SIG-M5 treated with dmso at 0.1 percent for 504 hours (cell line): ENCODE results near the gene SMARCC2.
A peak's percentile ranks its signal among the peaks of the same experiment; 100 is the strongest.

Experiments
- DNase-seq: peaks from one replicate; lab custom pipeline; 2025; ENCODE audit not compliant: unreplicated experiment; lab: John Stamatoyannopoulos, UW

The SMARCC2 gene

DNA sequence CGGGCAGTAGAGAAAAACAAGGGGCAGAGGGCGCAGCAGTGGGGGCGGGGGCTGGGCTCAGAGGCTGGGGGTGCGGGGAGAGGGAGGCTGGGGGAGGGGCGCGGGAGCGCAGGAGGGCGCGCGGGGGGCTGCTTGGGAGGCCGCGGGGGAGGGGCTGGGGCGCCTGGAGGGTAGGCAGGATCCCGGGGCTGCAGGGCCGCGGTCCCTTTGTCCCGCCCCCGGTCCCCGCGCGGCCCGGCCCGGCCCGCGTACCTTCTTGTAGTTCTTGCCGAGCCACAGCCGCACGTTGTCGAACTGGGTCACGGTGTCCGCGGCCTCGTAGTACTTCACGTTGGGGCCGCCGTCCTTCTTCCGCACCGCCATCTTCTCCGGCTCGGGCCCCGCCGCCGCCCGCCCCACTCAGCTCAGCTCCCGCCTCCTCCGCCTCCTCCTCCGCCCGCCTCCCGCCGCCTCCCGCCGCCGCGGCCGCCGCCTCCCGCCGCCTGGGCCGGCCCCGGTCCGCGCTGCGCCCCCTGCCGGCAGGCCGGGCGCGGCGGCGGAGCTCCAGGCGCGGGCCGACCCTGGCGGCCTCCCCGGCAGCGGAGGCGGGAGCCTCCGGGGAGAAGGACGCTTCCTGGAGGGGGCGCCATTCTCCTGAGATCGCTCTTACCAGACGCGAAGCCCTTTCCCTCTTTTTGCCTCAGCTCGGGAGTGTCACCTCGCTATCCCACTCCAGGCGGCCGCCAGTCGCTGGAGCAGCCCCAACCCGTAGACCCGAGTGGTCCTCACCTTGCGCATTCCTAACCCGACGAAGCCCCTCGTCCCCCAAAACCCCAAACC lies at the start of gene SMARCC2:
TSS of gene SMARCC2 (minus strand) at position 385 of the 819 bp plus-strand sequence. CDS start at position 363, 22 bp downstream.
- DNase-seq: peak; percentile 85

DNA sequence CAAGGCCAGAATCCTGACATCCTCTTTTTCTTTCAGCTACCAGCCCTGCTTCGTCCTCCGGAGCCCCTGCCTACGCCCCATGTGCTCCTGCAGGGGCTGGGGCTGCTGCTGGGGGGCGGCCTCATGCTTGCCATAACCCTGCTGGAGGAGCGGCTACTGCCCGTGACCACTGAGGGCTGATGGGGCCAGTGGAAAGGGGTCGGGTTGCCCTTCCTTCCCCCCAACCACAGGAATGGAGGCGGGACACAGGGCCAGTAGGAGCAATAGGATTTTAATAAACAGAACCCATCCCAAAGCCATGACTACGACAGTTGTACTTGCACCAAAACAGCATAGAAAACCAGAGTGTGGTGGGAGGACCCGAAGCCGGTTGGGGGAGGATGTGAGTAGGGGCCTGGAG lies 48.3 kb upstream of the SMARCC2 start:
- no peak for DNase-seq

DNA sequence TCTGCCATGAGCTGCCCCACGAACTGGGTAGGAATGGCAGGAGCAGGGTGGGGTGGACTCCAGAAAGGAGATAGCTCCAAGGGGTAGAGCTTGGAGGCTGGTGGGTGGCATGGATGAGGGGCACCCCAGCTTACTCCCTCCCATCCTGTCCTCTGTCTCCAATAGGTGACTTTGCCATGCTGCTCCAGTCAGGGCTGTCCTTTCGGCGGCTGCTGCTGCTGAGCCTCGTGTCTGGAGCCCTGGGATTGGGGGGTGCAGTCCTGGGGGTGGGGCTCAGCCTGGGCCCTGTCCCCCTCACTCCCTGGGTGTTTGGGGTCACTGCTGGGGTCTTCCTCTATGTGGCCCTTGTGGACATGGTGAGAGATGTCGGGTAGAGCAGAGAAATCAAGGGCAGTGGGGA lies 47.7 kb upstream of the SMARCC2 start:
- DNase-seq: no peak

DNA sequence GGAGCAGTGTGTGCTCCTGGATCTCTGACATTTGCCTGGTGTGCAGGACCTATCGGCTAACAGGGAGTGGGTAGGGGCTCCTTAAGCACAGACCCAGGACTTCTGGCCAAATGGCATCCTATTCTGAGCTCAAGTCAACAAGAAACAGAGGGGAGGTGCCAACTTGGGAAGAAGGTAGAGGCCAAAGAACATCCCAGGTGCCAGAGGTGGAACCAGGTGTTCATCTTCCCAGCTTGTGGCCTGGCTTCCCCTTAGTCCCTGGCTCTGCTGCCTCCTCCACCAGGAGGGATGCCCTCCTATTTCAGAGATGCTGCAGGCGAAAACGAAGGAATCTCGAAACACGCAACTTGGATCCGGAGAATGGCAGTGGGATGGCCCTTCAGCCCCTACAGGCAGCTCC lies 46.8 kb upstream of the SMARCC2 start:
- no peak for DNase-seq

DNA sequence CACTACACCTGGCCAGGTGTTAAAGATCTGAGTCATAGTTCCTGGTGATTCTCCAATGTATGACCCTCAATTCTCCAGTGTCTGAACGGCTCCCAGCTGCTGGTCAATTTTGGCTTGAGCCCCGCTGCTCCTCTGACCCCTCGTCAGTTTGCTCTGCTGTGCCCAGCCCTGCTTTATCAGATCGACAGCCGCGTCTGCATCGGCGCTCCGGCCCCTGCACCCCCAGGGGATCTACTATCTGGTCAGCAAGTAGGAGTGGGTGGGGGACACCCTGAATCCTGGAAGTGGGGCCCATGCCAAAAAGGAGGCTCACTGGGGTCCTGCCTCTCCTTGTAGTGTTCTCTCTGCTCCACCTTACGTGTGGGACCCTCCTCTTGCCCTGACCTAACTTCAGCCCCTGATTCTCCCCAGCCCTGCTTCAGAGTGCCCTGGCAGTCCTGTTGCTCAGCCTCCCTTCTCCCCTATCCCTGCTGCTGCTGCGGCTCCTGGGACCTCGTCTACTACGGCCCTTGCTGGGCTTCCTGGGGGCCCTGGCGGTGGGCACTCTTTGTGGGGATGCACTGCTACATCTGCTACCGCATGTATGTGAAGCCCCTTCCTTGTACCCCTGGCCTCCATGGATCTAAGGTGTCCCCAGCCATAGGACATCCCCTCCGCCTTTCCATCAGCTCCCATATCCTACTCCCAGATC lies 45.6 kb upstream of the SMARCC2 start:
- no peak for DNase-seq

DNA sequence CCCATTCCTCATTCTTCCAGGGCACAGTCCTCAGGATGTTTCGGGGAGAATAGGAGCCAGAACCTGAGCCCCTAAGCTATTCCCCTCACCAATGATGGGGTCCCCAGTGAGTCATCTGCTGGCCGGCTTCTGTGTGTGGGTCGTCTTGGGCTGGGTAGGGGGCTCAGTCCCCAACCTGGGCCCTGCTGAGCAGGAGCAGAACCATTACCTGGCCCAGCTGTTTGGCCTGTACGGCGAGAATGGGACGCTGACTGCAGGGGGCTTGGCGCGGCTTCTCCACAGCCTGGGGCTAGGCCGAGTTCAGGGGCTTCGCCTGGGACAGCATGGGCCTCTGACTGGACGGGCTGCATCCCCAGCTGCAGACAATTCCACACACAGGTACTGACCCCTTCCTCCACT lies 41.9 kb upstream of the SMARCC2 start:
- no peak for DNase-seq

DNA sequence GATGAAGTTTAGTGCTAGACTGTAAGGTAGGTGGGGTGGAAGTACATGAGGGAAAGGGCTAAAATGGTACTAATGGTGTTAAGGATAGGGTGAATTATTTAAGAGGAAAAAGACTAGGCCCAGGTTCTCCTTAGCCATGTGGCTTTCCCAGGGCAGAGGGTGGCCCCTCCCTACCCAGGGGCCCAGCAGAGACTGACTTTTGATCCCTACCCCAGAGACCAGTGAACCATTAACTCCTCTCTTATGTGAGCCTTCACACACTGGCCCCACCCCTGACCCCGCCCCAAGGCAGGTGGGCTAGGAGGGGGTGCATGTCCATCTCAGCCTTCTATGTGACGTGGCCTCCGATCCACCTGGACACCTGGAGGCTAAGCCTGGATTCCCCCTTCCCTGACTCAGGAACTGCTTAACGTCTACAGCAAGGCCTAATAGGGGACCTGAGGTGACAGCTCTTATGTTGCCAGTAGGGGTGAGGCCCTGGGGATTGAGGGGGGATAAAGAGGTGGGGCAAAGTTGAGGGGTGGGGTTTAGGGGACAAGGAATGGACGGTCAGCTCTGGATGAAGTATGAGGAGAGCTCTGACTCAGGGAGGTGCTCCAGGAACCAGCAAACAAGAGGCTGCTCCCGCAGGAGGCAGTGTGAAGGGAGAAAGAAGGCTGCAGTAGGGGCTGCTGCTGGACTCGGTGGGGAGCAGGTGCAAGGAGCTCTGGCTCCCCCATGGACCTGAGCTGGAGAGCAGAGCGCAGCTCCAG lies 41.3 kb upstream of the SMARCC2 start:
- no peak for DNase-seq

DNA sequence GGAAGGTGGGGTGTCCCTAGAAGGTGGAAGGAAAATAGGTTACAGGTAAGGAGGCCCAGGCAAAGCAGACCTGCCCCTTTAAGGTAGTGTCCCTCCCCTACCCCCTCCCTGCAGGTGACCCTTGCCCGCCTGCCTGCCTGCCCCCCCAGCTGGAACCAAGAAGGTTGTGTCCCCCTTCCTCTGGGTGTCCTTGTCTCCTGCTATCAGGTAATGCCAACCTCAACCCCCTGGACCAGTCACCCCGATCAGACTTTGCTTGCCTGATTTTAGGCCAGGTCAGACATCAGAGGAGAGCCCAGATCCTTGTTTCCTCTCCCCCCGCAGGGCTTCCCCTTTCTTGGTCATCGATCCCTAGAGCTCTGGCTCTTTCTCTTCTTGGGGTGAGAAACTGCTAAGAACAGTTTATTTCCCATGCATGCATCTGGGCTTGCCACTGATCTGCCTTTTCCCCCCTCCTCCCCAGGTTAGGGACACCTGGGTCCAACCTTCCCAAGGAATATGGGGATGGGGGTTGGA lies 40.7 kb upstream of the SMARCC2 start, which contains the start of gene SLC39A5:
TSS of gene SLC39A5 (plus strand) at position 136 of the 516 bp plus-strand sequence. CDS start 1,224 bp downstream, outside the sequence.
- DNase-seq: no peak

- DNase-seq: no peak
Observed at GRCh38 chr12:56229082-56229481, 39.8 kb upstream of the SMARCC2 start.

- no peak for DNase-seq
Observed at GRCh38 chr12:56224954-56225353, 35.7 kb upstream of the SMARCC2 start.

- peak; percentile 99 for DNase-seq
Observed at GRCh38 chr12:56224102-56224701, 34.9 kb upstream of the SMARCC2 start, which contains the start of gene NABP2. TSS of gene NABP2 (plus strand) at chr12:56224342. CDS start at chr12:56224857, 515 bp downstream.

- no peak for DNase-seq
Observed at GRCh38 chr12:56223571-56224101, 34.4 kb upstream of the SMARCC2 start.

GRCh38 chr12:56222531-56222895 lies 33.2 kb upstream of the SMARCC2 start:
- peak; percentile 56 for DNase-seq

DNA sequence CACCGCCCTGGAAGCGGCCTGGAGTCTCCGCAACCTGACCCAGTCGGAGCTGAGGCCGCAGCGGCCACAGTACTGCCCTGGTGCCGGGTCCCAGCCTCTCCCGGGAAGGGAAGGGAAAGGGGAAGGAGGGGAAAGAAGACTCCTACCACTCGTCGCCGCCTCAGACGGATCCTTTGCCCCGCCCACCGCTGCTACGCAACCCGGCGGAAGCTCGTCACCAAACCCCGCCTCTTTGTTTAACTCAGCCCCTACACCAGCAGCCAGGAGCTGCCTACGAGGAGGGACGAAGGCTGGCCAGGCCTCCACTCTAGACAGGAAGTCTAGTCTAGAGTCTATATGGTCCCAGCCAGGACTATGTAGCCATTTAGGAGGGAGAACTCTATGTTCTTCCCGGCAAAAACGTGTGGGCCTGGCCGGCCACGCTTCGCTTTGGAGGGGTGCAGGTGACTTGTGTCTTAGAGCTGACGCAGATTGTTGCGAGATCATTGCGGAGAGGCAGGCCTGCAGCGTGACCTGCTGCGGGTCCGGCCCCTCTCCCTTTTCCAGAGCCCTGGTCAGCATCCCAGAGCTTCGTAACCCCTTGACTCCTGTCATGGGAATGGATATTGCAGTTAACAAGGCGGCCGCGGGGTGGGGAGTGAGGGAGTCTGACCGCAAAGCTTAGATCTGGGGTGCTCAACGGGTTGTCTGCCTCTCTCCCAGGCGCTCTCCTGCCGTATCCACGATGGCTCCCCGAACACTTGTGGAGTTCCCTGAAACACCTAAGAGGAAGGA lies 32.7 kb upstream of the SMARCC2 start, which contains the start of gene RNF41:
TSS of gene RNF41 (minus strand) at position 166 of the 774 bp plus-strand sequence. CDS start 7,875 bp downstream, outside the sequence.
- peak; percentile 98 for DNase-seq

- peak; percentile 52 for DNase-seq
Observed at GRCh38 chr12:56221232-56221756, 32.0 kb upstream of the SMARCC2 start.

DNA sequence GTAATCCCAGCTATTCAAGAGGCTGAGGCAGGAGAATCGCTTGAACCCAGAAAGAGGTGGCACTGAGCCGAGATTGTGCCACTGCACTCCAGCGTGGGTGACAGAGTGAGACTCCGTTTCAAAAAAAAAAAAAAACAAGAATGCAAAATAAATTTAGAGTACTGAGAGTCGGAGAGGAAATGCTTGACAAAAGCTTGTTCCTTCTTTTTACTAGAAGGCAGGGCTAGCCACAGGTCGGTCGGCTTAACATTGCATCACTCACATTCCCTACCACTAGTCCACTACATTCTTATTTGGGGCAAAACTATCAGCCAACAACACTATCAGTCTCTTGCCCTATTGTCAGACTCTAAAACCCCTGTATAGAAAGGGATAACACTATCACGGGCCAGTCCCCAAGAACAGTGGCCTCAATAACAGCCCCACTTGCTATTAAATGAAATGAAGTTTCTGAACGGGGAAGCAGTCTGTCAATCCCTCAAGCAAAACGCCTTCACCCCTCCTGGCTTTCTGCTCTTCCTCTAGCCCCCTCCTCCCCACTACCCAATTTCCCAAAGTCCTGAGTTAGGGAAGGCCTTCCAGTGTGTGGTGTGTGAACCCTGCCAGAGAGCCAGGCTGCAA lies 31.4 kb upstream of the SMARCC2 start:
- peak; percentile 95 for DNase-seq

DNA sequence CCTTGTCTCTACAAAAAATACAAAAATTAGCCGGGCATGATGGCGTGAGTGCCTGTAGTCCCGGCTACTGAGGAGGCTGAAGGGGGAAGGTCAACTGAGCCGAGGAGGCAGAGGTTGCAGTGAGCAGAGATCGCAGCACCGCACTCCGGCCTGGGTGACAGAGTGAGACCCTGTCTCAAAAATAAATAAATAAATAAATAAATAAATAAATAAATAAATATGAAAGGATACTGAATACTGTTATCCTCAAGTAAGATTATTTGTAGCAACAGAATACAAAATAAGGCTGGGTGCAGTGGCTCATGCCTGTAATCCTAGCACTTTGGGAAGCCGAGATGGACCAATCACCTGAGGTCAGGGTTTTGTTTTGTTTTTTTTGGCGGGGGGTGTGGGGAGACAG lies 30.6 kb upstream of the SMARCC2 start:
- DNase-seq: no peak

- no peak for DNase-seq
Observed at GRCh38 chr12:56216461-56216860, 27.2 kb upstream of the SMARCC2 start.

- DNase-seq: no peak
Observed at GRCh38 chr12:56213878-56214277, 24.6 kb upstream of the SMARCC2 start.
